ENCODE measurements around the gene TFB1M.

DNA sequence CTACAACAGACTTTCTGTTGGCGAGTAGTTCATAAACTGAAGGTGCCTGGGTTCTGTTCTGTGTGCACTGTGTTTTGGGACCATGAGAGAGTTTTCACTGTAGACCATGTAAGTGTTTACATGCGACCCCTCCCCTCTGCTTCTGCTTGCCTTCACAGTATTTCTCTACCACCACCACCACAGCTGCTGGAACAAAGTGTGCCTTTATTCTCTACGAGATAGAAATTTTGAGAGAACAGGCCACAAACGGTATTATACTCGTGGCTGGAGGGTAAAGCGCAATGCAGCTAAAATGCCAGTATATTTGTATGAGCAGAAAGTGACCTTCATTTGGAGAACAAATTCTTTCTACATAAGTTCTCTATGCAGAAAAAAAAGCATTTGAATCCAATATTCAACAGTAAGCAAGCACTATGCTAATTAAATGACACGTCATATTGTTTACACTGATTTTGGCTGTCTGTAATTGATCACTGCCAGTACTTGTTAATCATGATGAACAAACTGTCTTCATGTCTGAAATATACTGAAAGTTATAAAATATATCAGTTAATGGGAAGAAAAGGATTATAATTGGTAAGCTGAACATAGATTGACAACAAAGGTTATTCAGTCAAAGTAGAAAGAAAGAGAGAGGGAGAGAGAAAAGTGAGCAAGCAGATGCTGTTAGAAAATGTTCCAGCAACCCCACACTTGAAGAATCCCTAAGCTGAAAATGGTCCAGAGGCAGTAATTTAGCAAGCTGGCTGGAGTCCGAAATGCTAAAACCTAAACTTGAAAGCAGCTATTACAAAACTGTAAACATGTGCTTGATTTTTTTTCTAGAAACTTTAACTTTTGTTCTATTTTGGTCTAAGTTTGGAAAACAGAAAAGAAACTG is 41.7 kb downstream of the TFB1M start:
- TF ChIP-seq REPIN1 (tag by site-specific recombination; IDR thresholded peaks at IDR 0.05; ENCODE audit: low read depth) (no peak), ZNF530 (tag by site-specific recombination; IDR thresholded peaks at IDR 0.05; ENCODE audit: low read depth) (no peak), ZNF155 (tag by site-specific recombination; IDR thresholded peaks at IDR 0.05) (no peak), ZNF292 (tag by site-specific recombination; IDR thresholded peaks at IDR 0.05; ENCODE audit: borderline replicate concordance, low read depth) (no peak)
- TF ChIP-seq, protein P1, sequence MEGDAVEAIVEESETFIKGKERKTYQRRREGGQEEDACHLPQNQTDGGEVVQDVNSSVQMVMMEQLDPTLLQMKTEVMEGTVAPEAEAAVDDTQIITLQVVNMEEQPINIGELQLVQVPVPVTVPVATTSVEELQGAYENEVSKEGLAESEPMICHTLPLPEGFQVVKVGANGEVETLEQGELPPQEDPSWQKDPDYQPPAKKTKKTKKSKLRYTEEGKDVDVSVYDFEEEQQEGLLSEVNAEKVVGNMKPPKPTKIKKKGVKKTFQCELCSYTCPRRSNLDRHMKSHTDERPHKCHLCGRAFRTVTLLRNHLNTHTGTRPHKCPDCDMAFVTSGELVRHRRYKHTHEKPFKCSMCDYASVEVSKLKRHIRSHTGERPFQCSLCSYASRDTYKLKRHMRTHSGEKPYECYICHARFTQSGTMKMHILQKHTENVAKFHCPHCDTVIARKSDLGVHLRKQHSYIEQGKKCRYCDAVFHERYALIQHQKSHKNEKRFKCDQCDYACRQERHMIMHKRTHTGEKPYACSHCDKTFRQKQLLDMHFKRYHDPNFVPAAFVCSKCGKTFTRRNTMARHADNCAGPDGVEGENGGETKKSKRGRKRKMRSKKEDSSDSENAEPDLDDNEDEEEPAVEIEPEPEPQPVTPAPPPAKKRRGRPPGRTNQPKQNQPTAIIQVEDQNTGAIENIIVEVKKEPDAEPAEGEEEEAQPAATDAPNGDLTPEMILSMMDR (tag by site-specific recombination; IDR thresholded peaks at IDR 0.05) = no peak
- TF ChIP-seq, protein P2, sequence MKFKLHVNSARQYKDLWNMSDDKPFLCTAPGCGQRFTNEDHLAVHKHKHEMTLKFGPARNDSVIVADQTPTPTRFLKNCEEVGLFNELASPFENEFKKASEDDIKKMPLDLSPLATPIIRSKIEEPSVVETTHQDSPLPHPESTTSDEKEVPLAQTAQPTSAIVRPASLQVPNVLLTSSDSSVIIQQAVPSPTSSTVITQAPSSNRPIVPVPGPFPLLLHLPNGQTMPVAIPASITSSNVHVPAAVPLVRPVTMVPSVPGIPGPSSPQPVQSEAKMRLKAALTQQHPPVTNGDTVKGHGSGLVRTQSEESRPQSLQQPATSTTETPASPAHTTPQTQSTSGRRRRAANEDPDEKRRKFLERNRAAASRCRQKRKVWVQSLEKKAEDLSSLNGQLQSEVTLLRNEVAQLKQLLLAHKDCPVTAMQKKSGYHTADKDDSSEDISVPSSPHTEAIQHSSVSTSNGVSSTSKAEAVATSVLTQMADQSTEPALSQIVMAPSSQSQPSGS (tag by site-specific recombination; IDR thresholded peaks at IDR 0.05; ENCODE audit: low read depth) = no peak
- TF ChIP-seq, protein P3, sequence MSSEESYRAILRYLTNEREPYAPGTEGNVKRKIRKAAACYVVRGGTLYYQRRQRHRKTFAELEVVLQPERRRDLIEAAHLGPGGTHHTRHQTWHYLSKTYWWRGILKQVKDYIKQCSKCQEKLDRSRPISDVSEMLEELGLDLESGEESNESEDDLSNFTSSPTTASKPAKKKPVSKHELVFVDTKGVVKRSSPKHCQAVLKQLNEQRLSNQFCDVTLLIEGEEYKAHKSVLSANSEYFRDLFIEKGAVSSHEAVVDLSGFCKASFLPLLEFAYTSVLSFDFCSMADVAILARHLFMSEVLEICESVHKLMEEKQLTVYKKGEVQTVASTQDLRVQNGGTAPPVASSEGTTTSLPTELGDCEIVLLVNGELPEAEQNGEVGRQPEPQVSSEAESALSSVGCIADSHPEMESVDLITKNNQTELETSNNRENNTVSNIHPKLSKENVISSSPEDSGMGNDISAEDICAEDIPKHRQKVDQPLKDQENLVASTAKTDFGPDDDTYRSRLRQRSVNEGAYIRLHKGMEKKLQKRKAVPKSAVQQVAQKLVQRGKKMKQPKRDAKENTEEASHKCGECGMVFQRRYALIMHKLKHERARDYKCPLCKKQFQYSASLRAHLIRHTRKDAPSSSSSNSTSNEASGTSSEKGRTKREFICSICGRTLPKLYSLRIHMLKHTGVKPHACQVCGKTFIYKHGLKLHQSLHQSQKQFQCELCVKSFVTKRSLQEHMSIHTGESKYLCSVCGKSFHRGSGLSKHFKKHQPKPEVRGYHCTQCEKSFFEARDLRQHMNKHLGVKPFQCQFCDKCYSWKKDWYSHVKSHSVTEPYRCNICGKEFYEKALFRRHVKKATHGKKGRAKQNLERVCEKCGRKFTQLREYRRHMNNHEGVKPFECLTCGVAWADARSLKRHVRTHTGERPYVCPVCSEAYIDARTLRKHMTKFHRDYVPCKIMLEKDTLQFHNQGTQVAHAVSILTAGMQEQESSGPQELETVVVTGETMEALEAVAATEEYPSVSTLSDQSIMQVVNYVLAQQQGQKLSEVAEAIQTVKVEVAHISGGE (tag by site-specific recombination; conservative IDR thresholded peaks at IDR 0.05; ENCODE audit: low read depth) = no peak
